ENCODE results near the gene PROX1. TPM values are rescaled to one million over a fixed set of nuclear protein-coding genes. Genes with fewer than 3 reads are reported as not detected.

The PROX1 gene
- polyA plus RNA-seq, 3 donors: 0.07 TPM; not detected in 2

DNA sequence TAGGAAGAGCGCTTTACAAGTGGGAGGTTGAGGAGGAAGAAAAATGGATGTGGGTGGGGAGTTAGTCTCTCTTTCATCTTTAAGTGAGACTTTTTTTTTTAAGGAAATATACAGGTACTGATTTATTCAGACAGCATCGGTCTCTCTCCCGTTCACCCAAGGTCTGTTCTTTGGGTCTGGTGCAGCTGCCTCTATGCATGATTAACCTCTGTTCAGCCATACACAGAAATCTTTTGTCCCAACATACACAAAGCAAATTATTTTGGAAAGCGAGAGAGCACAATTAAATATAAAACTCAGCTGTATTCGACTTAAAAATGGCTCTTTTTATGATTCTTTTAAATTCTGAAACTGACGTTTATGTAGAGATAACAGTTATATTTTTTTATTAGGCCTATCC is 11.0 kb downstream of the PROX1 start:
- intact Hi-C loops (cut with micrococcal nuclease): no loop called here

DNA sequence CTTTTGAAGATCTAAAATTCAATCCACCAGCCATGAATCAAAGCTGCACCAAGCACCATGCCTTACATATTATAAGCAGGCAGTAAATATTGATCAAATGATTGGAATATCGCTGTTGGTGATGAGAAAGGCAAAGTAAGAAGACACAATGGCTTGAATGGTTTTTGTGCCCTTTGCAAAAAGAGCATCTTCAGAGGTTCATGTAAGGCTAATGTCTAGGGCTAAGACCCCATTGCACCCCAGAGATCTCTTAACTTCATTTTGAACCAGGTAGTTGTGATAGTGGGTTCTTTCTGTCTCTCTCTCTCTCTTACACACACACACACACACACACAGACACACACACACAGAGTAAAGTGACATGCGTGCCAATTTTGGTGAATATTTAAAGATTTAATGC is 12.0 kb downstream of the PROX1 start:
- Mint-ChIP-seq H3K4me1 (no peaks in the 10 kb centered on the region), H3K4me3 (no peak overlapping the region), H3K27me3 (ENCODE audit: low read depth in 3 of 3) (peaks cover 4 to 8% (median 4%) of the 10 kb centered on the region in 3 donors), H3K9me3 (peaks cover 0 to 9% (median 5%) of the 10 kb centered on the region in 7 donors), H3K27ac (no peak overlapping the region), H3K36me3 (no peaks in the 10 kb centered on the region)
- H4K20me1 ChIP-seq (ENCODE audit: insufficient read depth, low read length): no peaks in the 10 kb centered on the region
- H3K9me3 ChIP-seq (replicated peaks in 1 of 2; ENCODE audit: control insufficient read depth in 1 of 2, insufficient read depth in 1 of 2, low read length in 2 of 2): peaks cover 0 to 7% of the 10 kb centered on the region in 2 donors
- no peak overlapping the region for H3K4me3 ChIP-seq (replicated peaks in 1 of 3; ENCODE audit: low read depth in 2 of 3, low read length in 3 of 3)
- TF ChIP-seq, protein P1, sequence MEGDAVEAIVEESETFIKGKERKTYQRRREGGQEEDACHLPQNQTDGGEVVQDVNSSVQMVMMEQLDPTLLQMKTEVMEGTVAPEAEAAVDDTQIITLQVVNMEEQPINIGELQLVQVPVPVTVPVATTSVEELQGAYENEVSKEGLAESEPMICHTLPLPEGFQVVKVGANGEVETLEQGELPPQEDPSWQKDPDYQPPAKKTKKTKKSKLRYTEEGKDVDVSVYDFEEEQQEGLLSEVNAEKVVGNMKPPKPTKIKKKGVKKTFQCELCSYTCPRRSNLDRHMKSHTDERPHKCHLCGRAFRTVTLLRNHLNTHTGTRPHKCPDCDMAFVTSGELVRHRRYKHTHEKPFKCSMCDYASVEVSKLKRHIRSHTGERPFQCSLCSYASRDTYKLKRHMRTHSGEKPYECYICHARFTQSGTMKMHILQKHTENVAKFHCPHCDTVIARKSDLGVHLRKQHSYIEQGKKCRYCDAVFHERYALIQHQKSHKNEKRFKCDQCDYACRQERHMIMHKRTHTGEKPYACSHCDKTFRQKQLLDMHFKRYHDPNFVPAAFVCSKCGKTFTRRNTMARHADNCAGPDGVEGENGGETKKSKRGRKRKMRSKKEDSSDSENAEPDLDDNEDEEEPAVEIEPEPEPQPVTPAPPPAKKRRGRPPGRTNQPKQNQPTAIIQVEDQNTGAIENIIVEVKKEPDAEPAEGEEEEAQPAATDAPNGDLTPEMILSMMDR (IDR thresholded peaks at IDR 0.05): no peak
- no peaks in the 10 kb centered on the region for H3K36me3 ChIP-seq (replicated peaks in 1 of 2; ENCODE audit: control insufficient read depth in 1 of 2, insufficient read depth in 2 of 2, low read length in 2 of 2)
- DNase-seq: no peak
- no peaks in the 10 kb centered on the region for H3K4me1 ChIP-seq (ENCODE audit: control insufficient read depth in 1 of 2, insufficient read depth in 2 of 2, low read length in 2 of 2)
- no CpG with 5 or more reads among the region's 2 CpGs for WGBS (ENCODE audit: insufficient coverage)
- intact Hi-C loops (cut with micrococcal nuclease): no loop called here
- peaks cover 0 to 2% of the 10 kb centered on the region in 2 donors for H3K27me3 ChIP-seq (ENCODE audit: control insufficient read depth in 2 of 2, insufficient read depth in 2 of 2, low read length in 2 of 2)
- H2AFZ ChIP-seq (ENCODE audit: insufficient read depth, low read depth, low read length, poor library complexity, severe bottlenecking): no peak overlapping the region
- no peaks in the 10 kb centered on the region for H3K79me2 ChIP-seq (ENCODE audit: insufficient read depth, low read length)
- H3K9ac ChIP-seq (ENCODE audit: insufficient read depth, low read length, poor library complexity, severe bottlenecking): no peak overlapping the region
- no peak overlapping the region for H3K4me2 ChIP-seq (replicated peaks; ENCODE audit: extremely low read depth, low read length, poor library complexity, severe bottlenecking)
- H3K27ac ChIP-seq (ENCODE audit: low read depth in 1 of 2, low read length in 2 of 2): no peak overlapping the region

More for the DNA sequence above, 11.0 kb downstream of the PROX1 start:
- H3K36me3 ChIP-seq (replicated peaks in 1 of 2; ENCODE audit: control insufficient read depth in 1 of 2, insufficient read depth in 2 of 2, low read length in 2 of 2): no peaks in the 10 kb centered on the region
- H3K9me3 ChIP-seq (replicated peaks in 1 of 2; ENCODE audit: control insufficient read depth in 1 of 2, insufficient read depth in 1 of 2, low read length in 2 of 2): peaks cover 0 to 7% of the 10 kb centered on the region in 2 donors
- H3K27me3 ChIP-seq (ENCODE audit: control insufficient read depth in 2 of 2, insufficient read depth in 2 of 2, low read length in 2 of 2): peaks cover 0 to 2% of the 10 kb centered on the region in 2 donors
- Mint-ChIP-seq H3K4me1 (no peaks in the 10 kb centered on the region), H3K9me3 (peaks cover 0 to 9% (median 5%) of the 10 kb centered on the region in 7 donors), H3K36me3 (no peaks in the 10 kb centered on the region), H3K27me3 (ENCODE audit: low read depth in 3 of 3) (peaks cover 4 to 10% (median 6%) of the 10 kb centered on the region in 3 donors), H3K4me3 (no peak overlapping the region), H3K27ac (no peak overlapping the region)
- no peaks in the 10 kb centered on the region for H3K4me1 ChIP-seq (ENCODE audit: control insufficient read depth in 1 of 2, insufficient read depth in 2 of 2, low read length in 2 of 2)
- no peak overlapping the region for H3K4me2 ChIP-seq (replicated peaks; ENCODE audit: extremely low read depth, low read length, poor library complexity, severe bottlenecking)
- no peak overlapping the region for H3K9ac ChIP-seq (ENCODE audit: insufficient read depth, low read length, poor library complexity, severe bottlenecking)
- H3K27ac ChIP-seq (ENCODE audit: low read depth in 1 of 2, low read length in 2 of 2): no peak overlapping the region
- TF ChIP-seq, protein P1 (IDR thresholded peaks at IDR 0.05): no peak
- H4K20me1 ChIP-seq (ENCODE audit: insufficient read depth, low read length): no peaks in the 10 kb centered on the region
- 100% methylated on average over 1 of the region's 6 CpGs for WGBS (ENCODE audit: insufficient coverage)
- H2AFZ ChIP-seq (ENCODE audit: insufficient read depth, low read depth, low read length, poor library complexity, severe bottlenecking): no peak overlapping the region
- H3K79me2 ChIP-seq (ENCODE audit: insufficient read depth, low read length): no peaks in the 10 kb centered on the region
- no peak overlapping the region for H3K4me3 ChIP-seq (replicated peaks in 1 of 3; ENCODE audit: low read depth in 2 of 3, low read length in 3 of 3)
- DNase-seq: no peak

All from CD14-positive monocyte (primary cell).